ENCODE results near the gene SGPP2.

GRCh38 chr2:222535477-222535876 lies 111.1 kb downstream of the SGPP2 start:
- TF ChIP-seq POLR2AphosphoS5 (IDR thresholded peaks at IDR 0.05; ENCODE audit: low read depth, low read length) (no peak), TAF1 (IDR thresholded peaks at IDR 0.05; ENCODE audit: borderline replicate concordance, insufficient read depth, low read length) (no peak), REST (IDR thresholded peaks at IDR 0.05; ENCODE audit: insufficient read depth in 1 of 2, low read depth in 2 of 2, low read length in 2 of 2) (no peak)

All from PFSK-1 (cell line).